HL-60 (cell line): ENCODE data around the gene USP6.
"Not testable (repeated sequence)": the region's sequence is repeated elsewhere in the genome, so short reads cannot be mapped to it uniquely, and the experiment has no call there.

Experiments
- DNase-seq, 2 experiments: peaks; one replicate each; pipeline ENCODE4 v3.0.0-alpha.2; 2010 to 2020; ENCODE audit warnings: low read depth in 1 of 2, low spot score in 1 of 2
- H3K27ac ChIP-seq: fragments of 250-450 bp; sonication (Bioruptor Pico); replicated peaks from 2 replicates; pipeline ENCODE4 v1.5.1; 2020; ENCODE audit warnings: mild to moderate bottlenecking, moderate library complexity
- H3K27me3 ChIP-seq: fragments of 250-450 bp; sonication (Bioruptor Pico); 2 replicates; pipeline ENCODE4 v1.5.1; 2021; ENCODE audit warnings: mild to moderate bottlenecking, moderate library complexity; ENCODE audit not compliant: insufficient read depth, poor library complexity, severe bottlenecking
- H3K4me3 ChIP-seq: replicated peaks from 2 replicates; pipeline ENCODE4 v1.5.1; 2011; ENCODE audit warnings: mild to moderate bottlenecking, control low read depth, low read length; ENCODE audit not compliant: insufficient read depth
- GABPA ChIP-seq: IDR thresholded peaks from 2 replicates; pipeline ENCODE4 v1.6.1; 2012; ENCODE audit warnings: low read depth
- POLR2AphosphoS5 ChIP-seq: IDR thresholded peaks from 2 replicates; pipeline ENCODE4 v1.6.1; 2012; ENCODE audit warnings: low read depth
- SPI1 ChIP-seq: IDR thresholded peaks from 2 replicates; pipeline ENCODE4 v1.6.1; 2012; ENCODE audit warnings: low read depth, mild to moderate bottlenecking, borderline replicate concordance
- TF ChIP-seq, protein P1 (sequence below): IDR thresholded peaks from one replicate; pipeline ENCODE4 v1.5.1; 2011; ENCODE audit warnings: low read length, control low read depth, inconsistent platforms; ENCODE audit not compliant: insufficient read depth
- TF ChIP-seq, protein P2 (sequence below): IDR thresholded peaks from 2 replicates; pipeline ENCODE4 v1.6.1; 2012; ENCODE audit warnings: low read depth; ENCODE audit not compliant: insufficient replicate concordance

Gene USP6

DNA sequence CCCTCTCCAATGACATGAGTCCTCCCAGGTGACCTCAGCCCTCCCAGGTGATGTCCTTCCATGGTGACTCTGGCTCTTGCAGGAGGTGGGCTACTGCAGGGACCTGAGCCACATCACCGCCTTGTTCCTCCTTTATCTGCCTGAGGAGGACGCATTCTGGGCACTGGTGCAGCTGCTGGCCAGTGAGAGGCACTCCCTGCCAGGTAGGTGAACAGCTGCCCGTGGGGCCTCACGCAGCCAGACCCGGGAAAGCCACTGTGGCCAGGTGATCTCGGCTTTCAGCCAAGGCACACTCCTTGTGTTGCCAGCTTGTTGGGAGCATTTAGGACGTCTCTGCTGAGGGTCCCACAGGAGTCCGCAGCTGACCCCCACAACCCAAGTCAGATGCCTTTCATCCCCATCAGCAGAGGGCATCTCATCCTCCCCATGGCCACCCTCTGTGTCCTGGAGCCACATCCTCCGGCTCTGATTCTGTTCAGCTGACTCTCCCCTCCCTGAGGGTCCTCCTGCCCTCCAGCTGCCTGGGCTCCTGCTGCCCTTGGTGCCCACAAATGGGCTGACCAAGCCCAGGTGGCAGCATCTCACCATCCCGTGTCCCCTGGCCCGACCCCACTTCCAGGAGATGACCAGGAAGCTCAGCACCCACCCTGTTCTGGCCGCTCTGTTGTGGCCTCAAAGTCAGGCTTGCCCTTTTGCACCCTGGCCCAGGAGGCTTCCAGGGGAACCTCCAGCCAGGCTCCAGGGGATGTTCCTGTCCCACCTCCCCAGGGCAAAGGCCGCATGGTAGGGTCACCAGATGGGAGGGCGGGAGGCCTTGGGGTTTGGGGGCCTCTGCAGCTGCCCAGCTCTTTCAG lies 20.1 kb downstream of the USP6 start:
- no peak overlapping the region for H3K4me3 ChIP-seq
- no peak overlapping the region for H3K27ac ChIP-seq
- no peak for DNase-seq
- no peak for TF ChIP-seq POLR2AphosphoS5
- TF ChIP-seq, protein P1, sequence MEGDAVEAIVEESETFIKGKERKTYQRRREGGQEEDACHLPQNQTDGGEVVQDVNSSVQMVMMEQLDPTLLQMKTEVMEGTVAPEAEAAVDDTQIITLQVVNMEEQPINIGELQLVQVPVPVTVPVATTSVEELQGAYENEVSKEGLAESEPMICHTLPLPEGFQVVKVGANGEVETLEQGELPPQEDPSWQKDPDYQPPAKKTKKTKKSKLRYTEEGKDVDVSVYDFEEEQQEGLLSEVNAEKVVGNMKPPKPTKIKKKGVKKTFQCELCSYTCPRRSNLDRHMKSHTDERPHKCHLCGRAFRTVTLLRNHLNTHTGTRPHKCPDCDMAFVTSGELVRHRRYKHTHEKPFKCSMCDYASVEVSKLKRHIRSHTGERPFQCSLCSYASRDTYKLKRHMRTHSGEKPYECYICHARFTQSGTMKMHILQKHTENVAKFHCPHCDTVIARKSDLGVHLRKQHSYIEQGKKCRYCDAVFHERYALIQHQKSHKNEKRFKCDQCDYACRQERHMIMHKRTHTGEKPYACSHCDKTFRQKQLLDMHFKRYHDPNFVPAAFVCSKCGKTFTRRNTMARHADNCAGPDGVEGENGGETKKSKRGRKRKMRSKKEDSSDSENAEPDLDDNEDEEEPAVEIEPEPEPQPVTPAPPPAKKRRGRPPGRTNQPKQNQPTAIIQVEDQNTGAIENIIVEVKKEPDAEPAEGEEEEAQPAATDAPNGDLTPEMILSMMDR: no peak
- TF ChIP-seq SPI1: no peak
- TF ChIP-seq, protein P2, sequence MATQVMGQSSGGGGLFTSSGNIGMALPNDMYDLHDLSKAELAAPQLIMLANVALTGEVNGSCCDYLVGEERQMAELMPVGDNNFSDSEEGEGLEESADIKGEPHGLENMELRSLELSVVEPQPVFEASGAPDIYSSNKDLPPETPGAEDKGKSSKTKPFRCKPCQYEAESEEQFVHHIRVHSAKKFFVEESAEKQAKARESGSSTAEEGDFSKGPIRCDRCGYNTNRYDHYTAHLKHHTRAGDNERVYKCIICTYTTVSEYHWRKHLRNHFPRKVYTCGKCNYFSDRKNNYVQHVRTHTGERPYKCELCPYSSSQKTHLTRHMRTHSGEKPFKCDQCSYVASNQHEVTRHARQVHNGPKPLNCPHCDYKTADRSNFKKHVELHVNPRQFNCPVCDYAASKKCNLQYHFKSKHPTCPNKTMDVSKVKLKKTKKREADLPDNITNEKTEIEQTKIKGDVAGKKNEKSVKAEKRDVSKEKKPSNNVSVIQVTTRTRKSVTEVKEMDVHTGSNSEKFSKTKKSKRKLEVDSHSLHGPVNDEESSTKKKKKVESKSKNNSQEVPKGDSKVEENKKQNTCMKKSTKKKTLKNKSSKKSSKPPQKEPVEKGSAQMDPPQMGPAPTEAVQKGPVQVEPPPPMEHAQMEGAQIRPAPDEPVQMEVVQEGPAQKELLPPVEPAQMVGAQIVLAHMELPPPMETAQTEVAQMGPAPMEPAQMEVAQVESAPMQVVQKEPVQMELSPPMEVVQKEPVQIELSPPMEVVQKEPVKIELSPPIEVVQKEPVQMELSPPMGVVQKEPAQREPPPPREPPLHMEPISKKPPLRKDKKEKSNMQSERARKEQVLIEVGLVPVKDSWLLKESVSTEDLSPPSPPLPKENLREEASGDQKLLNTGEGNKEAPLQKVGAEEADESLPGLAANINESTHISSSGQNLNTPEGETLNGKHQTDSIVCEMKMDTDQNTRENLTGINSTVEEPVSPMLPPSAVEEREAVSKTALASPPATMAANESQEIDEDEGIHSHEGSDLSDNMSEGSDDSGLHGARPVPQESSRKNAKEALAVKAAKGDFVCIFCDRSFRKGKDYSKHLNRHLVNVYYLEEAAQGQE: no peak
- no peak for TF ChIP-seq GABPA
- no peaks in the 10 kb centered on the region for H3K27me3 ChIP-seq

DNA sequence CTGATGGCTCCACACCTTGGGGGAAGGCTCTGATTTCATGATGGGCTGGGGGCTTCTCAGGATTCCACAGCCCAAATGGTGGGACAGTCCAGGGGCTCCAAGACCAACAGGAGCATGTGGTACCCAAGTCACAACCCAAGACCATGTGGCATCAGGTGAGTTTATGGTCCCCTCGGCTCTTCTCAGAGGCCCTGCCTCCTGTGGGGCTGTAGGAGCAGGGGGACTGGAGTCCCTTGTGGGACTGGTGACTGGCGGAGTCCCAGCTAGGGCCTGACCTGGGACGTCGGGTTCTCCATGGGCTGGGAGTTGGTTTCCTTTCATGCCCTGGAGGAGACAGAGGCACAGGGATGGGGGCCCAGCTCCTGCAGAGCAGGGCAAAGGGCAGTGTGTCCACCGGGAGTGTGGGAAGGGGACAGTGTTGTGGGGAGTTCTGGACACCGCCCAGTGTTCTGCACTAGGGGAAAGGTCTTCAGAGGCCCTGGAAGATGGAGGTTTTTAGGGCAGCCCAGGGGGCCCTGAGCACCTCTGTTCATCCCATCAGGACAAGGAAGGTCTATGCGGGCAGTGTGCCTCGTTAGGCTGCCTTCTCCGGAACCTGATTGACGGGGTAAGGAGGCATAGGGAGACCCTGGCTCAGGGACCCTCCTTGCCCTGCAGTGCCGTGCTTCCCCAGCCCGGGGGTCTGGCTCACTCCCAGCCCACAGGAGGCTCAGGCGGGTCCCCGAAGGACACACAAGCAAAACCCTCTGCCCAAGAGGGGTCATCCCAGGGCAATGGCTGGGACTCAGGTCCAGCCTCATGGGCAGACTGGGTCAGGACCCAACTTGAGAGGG lies 21.0 kb downstream of the USP6 start:
- not testable (repeated sequence) for H3K27ac ChIP-seq, H3K27me3 ChIP-seq, H3K4me3 ChIP-seq, DNase-seq

DNA sequence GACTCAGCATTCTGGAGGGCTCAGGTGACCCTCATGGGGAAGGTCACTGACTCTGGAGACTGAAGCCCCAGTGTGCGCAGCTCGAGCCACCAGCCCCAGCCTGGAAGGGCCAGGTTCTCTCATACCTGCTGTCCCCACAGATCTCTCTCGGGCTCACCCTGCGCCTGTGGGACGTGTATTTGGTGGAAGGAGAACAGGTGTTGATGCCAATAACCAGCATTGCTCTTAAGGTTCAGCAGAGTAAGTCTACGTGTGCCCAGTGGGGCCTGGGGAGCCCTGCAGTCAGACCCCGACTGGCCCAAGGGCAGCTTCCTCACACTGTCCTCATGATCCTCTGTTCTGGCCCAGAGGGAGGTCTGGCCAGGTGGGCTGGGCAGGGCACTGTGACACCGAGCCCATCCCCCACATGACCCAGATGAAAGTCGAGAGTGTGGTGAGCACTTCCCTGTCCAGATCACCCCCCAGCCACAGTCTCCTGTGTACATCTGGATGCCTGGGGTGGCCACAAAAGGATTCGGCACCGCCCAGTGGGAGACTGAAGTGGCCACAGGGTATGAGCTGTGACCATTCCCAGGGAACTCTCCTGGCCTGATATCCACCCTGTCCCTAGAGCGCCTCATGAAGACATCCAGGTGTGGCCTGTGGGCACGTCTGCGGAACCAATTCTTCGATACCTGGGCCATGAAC lies 21.8 kb downstream of the USP6 start:
- not testable (repeated sequence) for H3K4me3 ChIP-seq, H3K27me3 ChIP-seq, DNase-seq, H3K27ac ChIP-seq

DNA sequence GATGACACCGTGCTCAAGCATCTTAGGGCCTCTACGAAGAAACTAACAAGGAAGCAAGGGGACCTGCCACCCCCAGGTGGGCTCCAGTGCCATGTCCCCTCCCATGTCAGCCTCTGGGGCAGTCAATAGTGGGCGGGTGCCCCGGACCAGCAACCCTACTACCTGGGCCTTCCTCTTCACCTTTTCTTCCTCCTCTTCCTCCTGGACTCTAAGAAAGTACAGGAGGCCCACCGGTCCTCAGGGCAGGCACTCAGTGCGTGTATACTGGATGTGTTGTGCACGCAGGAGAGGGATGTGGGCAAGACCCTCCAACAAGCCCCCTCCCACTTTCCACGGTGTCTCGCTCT lies 22.3 kb downstream of the USP6 start:
- DNase-seq, H3K27ac ChIP-seq, H3K27me3 ChIP-seq, H3K4me3 ChIP-seq: not testable (repeated sequence)

DNA sequence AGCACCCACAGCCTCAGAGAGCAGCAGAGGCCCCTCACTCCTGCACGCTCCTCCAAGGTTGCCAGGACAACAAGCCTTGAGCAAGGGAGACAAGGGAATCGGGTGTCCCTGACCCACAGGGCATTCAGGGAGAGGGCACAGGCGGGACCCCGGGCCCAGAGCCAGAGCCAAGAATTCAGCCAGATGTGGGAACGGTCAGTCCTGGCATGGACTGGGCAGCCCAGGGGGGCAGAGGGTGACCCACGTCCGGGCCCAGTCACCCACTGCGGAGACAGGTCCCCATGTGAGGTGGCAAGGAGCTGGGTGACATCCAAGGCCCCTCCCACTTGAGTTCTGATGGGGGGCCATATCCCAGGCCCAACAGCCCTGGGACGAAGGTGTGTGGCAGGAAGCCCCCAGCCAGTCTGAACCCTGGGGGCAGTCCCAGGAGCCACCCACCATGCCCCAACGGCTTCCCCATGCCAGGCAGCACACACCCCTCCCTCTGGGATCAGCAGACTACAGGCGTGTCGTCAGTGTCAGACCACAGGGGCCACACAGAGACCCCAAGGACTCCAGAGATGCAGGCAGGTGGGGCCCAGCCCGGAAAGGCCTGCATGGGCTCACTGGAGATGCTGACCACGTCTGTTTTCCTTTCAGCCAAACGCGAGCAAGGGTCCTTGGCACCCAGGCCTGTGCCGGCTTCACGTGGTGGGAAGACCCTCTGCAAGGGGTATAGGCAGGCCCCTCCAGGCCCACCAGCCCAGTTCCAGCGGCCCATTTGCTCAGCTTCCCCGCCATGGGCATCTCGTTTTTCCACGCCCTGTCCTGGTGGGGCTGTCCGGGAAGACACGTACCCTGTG lies 23.0 kb downstream of the USP6 start:
- TF ChIP-seq POLR2AphosphoS5 (no peak), GABPA (no peak), SPI1 (no peak)
- TF ChIP-seq, protein P1: no peak
- TF ChIP-seq, protein P2: no peak
- H3K4me3 ChIP-seq: no peak overlapping the region
- H3K27ac ChIP-seq: no peak overlapping the region
- no peak for DNase-seq
- H3K27me3 ChIP-seq: no peaks in the 10 kb centered on the region
